ENCODE data around the gene CROCC2.

Gene CROCC2

DNA sequence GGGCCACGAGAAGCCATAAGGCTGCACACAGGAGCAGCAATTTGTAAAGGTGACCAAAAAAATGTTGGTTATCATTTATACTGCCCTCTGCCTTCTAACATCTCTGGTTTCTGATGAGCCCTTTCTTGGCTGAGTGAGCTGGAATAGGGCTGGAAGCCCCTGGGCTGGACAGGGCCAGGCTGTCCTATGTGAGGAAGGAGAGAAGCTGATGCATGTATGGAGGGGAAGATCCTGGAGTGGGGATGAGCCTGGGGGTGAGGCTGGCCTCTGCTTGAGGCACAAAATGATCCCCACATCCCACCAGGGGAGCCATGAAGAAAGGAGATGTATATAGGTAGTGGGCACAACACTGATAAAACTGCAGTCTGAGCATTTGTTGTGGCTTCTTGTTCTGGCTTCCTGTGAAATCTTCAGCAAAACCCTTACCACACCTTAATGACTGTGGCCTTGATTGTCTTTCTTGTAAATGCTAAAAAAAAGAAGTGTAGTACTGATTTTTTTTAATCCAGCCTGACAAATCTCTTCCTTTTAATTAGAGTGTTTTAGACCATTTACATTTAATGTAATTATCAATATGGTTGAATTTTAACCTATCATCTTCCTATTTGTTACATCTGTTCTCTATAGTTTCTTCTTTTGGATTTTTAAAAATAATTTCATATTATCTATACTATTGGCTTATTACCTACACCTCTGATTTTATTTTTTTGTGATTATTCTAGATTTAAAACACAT lies 97.9 kb downstream of the CROCC2 start:
- no peak for DNase-seq

DNA sequence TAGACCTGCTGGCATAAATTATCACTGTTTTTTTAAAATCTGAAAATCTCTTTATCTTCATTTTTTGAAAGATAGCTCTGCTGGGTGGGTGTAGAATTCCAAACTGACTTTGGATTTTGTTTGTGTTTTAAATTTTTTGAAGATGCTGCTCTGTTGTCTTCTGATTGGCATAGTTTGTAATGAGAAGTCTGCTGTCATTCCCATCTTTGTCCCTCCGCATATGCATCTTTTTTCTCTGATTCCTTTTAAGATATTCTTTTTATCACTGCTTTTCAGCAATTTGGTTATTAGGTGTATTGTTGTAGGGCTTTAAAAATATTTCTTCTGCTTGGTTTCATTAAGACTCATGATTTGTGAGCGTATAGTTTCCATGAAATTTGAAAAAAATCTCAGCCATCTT lies 99.4 kb downstream of the CROCC2 start:
- DNase-seq: no peak

DNA sequence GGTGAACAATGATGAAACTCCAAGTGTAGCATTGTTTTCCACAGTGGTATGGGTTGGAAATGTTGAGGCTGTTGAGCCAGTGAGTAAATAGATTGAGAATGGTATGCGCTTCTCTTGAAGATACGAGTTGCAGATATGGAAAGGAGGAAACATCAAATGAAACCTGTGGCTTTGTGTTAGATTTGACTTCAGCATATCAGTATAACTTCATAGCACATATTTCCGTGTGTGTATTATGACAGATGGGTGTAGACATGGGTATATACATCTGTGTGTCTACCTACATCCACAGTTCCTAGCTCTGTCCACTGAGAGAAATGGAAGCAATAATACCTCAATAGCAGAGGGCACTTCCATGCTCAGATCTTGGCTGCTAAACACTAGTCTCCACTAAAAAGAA lies 100.3 kb downstream of the CROCC2 start:
- DNase-seq: no peak

DNA sequence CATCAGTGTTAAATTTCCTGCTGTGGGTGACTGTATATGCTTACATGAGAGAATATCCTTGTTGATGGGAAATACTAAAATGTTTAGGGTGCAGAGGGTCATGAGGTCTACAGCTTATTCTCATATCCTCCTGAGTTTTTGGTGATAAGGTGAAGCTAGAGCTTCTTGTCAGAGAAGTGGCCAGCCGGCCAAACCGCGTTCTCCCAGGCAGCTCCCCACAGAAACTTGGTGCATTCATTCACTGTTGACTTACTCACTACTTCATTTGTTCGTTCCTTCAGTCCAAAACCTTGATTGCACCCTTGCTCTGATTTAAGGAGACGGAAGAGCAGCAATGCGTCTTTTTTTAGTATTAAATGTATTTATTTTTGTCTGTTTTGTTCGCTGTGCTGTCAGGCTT lies 101.0 kb downstream of the CROCC2 start:
- no peak for DNase-seq

DNA sequence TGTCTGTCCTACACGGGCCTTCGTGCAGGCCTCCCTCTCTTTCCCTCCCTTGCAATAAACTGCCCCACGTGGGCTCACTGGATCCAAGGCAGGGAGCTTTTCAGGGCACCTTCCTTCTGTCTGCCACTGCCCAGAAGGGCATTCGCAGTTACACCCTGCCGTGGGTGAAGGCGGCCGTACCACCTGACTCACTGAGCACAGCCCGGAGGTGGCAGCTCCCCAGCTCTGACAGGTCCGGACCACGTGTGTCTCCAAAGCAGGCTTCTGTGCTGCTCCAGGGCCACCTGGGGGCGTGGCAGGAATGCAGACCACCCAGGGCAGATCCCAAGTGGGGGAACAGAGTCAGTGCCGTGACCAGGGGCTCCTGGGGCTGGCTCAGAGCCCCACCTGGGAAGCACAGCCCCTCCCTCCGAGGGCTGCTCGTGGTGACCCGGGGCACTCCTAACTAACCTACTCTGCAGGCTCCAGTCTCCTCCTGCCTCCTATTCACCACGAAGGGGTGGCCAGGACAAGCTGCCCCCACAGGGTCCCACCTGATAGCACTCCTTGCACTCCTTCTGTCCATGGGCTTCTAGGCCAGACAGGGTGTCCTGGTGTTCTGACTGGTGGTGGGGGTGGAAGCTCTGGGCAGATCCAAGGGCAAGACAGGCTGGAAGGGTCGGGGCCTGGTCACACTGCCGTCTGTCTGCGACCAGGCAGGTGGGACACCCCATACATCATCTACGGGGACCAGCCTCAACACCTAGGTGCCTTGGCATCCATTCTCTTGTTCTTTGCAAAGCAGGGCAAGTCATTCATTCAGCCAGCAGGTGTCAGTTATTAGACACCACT lies 102.0 kb downstream of the CROCC2 start:
- DNase-seq: no peak

DNA sequence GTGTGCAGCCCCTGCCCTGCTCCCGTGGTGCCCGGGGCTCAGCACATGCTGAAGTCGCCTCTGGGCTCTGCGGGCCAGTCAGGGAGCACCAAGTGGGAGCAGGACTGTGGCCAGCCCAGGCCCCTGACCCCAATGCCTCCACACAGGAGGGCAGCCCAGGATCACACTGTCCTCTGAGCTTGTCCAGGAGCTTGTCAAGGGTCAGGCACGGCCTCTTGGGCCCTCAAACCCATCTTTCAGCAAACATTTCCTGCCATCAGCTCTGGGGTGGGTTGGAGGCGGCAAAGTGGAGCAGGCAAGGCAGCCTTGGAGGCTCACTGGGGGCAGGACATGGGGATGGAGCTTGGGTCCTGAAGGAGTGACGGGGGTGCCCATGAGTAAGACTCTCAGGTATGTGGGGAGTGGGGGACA lies 102.6 kb downstream of the CROCC2 start:
- no peak for DNase-seq

DNA sequence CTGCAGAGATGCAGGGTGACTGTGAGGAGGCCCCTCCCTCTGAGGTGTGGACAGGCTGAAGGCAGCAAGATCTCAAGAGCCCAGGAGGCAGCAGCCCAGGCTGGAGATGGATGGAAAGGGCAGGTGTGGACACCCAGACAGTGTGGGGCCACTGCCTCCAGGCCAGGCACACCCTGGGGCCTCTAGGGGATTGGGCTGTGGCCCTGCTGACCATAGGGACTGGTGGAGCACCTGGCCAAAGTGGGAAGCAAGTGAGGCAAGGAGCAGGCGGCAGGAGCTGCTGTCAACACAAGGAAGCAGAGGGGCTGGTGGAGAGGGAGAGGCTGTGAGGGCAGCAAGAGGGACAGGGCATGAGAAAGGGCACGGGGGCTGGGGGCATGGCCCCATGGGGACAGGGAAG lies 103.1 kb downstream of the CROCC2 start:
- no peak for DNase-seq

DNA sequence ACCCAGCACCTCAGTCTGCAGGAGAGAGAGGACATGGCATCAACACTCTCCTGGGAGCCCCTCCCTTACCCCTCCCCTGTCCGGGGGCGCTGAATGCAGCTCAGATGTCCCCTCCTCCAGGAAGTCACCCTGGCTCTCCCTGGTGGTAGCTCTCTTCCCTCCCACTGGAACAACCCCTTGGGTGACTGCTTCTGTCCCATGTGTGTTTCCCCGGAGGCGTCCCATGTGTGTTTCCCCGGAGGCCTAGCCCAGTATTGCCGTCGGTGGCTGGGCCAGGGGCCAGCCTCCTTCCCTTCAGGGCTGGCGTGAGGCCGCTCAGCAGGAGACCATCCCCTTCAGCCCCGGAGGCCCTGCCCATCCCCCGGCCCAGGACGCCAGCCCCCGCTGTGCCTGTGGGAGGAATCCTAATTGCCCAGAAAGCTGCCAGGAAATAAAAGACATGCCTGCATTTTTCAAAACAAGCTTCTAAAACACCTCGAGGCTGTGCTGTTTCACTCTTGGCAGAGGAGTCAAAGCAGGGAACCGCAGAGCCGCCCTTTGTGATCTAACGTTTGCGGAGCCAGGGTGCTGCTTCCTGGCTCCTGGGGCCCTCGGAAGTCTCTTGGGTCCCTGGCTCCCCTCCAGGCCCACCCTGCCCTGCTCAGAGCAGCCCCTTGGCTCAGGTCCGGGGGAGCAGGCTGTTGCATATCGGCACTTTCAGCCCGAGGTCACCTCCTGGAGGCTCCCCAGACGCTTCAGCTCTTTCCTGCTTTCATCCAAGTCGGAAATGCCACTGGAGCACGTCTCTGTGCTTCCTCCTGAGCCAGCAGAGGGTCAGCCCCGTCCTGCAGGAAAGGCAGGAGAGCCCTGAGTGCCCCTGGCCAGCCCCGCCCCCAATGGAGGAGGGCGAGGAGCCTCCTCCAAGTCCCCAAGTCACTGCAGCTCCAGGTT lies 103.7 kb downstream of the CROCC2 start:
- DNase-seq: peak; percentile 67

DNA sequence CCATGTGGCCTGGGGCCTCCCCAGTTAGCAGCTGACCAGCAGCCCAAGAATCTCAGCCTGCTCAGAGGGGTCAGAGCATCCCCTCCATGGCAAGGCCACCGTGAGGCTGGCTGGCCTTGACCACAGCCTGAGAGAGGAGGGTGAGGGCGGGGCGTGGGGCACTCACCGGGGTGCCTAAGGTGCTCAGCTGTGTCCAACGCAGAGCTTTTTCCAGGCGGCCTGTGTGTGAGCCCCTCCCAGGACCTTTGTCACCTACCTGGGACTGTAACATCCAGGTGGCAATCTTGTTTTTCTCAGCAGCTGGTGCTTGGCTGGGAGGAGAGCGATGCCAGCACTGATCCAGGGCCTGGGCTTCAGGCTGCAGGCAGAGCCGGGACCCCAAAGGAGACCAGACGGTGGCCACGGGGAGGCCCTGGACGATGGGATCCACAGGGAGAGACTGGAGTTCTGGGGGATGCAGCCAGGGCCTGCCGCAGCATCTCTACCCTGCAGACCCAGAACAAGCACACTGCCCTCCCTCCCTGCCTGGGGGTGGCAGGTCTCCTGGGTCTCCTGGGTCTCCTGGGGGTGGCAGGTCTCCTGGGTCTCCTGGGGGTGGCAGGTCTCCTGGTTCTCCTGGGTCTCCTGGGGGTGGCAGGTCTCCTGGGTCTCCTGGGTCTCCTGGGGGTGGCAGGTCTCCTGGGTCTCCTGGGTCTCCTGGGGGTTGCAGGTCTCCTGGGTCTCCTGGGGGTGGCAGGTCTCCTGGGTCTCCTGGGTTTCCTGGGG lies 104.6 kb downstream of the CROCC2 start:
- DNase-seq: no peak

DNA sequence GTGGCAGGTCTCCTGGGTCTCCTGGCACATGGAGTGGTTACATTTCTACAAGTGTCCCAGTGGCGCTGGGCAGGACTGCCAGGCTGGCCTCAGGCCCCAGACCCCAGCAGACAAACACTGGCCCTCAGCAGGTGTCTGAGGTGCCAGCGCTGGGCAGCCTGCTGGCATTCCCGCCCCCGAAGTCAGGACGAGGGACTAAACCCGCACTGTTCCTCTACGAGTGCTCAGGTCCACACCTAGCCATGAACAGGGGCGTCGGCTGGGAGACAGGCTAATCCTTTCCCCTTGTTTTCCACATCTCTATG lies 105.1 kb downstream of the CROCC2 start:
- no peak for DNase-seq

DNA sequence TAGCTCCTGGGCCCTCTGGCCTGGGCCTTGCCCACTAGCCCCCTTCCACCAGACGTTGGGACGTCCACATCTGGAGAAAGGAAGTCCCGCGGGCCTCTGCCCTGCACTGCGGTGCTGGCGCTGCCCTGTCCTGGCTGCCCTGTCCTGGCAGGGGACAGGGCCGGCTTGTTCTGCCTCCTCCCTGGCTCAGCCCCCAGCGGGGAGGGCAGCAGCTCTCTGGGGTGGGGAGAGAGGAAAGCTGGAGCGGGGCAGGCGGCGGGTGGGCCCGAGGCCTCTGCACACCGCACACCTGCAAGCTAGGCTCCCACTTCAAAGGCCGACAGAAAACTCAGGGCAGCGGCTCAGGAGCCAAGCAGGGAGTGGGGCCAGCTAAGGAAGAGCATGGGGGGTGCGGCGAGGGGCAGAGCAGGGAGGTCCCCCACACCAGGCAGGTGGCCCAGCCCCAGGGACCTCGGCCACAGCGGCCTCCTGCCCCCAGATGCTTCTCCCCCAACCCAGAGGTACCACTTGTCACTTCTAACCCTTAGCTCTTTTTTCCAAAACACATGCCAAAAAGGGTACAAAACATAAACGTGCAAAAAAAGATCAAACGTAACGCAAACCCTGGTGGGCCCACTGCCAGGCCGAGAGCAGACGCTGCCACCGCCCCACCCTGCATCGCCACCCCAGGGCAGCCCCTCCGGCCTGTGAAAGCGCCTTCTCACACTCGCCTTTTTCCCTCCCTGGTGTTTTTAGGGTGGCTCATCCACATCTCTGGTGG lies 105.8 kb downstream of the CROCC2 start:
- DNase-seq: peak; percentile 31

DNA sequence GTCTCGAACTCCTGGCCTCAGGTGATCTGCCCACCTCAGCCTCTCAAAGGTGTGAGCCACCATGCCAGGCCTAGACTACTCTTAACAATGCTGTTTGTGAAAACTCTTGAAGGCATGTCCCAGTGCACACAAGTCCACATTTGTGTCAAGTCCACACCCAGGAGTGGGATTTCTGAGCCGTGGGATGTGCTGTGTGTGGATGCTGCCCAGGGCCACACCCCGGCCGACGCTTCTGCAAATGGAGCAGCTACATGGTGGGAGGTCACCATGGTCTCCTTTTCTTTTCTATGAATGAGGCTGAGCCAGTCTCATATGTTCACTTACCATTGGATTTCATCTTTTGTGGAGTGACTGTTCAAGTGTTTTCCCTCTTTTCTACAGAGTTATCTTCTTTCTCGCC lies 108.1 kb downstream of the CROCC2 start:
- DNase-seq: no peak

DNA sequence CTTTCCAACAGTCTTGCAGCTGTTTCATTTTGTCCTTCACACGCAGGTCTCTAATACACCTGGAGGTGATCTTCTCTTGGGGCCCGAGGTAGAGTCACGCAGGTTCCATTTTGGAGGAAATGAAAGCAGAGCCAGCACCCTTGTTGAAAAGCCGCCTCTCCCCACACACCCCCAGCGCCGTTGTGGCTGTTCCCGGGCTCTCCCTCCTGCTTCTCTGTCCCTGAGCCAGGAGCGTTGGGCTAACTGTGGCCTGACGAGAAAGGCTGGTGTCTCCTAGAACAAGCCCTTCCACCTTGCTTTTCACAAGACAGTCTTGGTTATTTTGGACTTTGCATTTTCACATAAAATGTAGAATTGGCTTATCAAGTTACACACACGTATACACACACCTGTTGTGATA lies 108.6 kb downstream of the CROCC2 start:
- DNase-seq: no peak

DNA sequence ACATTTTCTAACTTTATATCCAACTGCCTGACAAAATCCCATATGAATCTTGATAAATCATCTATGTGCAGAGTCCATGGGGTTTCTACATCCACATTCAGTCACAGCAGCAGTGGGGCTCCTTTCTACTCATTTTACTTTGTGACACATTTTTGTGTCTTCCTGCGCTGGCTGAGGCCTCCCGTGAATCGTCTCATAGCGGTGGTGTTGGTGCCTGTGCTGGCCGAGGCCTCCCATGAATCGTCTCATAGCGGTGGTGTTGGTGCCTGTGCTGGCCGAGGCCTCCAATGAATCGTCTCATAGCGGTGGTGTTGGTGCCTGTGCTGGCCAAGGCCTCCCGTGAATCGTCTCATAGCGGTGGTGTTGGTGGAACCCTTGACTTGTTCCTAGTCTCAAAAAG lies 109.3 kb downstream of the CROCC2 start:
- DNase-seq: no peak

DNA sequence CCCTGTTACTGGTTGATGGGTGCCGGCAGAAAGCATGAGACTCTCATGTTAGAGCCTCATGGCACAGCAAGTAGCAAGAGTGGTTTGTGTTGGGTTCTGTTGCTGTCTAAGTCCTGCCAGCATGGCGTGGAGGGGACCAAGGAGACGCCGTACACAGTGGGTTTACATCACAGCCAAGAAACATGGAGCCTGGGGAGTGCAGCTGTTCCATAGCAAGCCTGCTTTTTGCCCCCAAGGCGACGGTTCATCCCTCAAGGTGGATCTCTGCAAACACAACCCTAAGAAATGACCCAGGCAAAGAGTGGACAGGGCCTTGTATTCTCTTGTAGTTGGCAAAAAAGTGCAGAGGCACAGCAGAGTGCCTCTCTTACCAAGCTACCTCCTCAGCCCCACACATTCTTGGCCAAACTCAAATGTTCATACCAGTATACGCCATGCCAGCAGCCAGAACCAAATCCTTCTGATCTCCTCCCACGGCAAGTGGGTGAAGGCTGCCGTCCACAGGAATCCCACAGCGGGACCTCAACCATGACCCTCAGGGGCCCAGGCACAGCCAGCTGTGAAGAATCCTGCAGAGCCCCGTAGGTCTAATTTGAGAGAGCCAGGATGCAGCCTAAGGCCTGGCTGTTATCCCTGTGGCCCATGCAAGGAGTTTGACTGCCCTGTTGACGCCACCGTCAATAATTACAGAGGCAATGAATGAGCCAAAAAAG lies 111.2 kb downstream of the CROCC2 start:
- no peak for DNase-seq

DNA sequence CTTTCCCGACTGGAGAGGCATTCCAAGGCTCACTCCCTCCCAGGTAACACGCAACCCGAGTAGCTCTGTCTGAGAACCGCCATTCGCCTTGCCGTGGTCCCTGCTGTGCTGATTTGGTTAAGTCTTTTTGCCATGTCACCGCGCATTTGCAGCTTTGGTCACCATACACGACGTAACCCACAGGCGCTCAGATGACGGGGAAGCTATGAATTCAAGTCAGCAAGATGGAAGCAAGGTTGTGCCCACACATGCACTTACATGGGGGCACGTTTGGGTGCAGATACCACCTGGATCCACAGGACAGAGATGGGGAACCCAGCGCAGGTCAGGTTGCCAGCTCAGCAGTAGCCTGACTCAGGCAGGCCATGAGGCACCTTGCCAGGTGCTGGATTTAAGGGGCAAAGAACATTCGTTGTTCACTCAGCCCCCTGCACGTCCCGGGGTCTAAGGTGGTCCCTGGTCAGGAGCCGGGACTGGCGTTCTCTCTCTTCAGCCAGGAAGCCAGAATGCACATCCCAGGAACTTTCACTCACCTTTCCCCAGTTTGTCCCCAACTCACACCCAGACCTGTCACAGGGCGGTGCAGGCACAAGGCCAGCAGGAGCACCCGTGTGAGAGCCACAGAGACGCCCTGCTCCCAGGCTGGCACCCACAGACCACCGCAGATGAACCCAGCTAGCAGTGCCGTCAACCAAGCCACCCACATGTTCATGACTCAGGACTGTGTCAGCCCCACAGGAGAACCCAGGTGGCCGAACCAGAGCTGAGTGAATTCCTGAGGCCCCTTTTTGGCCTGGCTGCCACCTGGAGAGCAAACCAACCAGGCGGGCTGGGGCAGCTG lies 112.1 kb downstream of the CROCC2 start:
- no peak for DNase-seq

DNA sequence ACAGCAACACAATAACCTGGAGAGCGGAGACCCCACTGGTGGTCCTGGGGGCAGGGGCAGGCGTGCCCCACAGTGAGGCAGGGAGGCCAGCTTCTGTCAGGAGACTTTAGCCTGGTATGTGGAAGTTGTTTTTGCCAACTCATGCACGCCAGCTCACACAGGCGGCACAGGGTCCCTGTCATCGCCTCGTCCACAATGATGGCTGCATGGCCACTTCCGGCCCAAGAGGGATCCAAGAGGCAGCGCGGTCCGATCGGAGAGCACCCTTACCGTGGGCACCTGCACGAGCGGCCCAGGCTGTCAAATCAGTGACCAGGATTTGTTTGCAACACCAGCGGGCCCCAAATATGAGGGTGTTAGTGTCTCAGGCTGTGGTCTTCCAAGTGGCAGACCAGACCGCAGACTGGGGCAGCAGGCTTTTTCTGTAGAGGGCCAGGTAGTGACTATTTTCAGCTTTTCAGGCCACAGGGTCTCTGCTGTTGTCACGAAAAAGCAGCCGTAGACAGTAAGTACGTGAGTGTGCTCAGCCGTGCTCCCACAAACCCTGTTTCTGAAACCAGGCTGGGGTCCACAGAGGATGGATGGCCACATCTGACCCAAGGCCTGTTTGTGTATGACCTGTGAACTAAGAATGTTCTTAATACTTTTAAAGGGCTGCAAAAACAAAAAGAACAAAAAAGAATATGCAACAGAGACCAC lies 113.5 kb downstream of the CROCC2 start:
- no peak for DNase-seq

DNA sequence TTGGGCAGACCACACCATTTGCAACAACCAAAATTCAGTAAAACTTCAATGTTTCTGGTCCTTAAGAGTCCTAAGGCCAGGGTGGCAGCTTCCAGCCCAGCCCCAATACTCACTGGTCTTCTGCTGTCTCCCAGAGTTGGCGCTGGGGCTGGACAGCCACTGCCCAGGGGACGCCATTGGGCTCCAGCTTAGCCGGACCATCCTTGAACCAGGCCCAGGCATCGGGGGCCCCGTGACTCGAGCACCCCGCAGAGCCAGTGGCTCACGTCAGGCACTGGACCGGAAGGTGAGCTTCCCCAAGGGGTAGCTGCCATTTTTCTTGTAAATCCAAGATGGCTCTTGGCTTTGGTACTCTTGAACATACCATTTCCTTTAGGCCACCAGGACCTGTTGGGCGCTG lies 114.1 kb downstream of the CROCC2 start:
- no peak for DNase-seq

DNA sequence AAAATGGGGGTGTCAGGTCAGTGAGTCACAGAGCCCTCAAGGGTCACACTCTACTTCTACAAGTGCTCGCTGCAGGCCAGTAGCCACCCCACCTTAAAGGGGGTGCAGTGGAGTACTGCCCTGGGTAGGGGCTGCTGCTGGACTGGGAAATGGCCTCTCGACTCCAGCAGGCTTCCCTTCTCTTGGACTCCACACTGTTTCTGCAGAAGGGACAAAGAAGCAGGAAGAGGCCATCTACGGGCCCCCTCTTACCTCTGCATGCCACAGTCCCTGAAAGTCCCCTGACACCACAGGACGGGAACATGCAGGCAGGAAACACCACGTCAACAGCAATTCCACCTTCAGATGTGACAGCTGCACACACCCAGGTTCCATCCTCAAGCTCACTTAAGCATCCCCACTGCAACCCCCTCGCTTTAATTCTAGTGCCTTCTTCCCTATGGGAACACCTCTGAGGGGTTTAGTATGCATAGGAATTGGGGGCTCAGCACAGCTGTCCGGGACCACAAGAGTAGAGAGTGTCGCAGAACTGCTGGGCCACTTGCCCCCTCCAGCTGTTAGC lies 114.6 kb downstream of the CROCC2 start:
- DNase-seq: no peak

Measured in CD4-positive, alpha-beta T cell treated with Interleukin-6 for 4 hours (primary cell).